ENCODE measurements around the gene RASAL2. TPM values are rescaled to one million over a fixed set of nuclear protein-coding genes. Genes with fewer than 3 reads are reported as not detected.
A peak's percentile ranks its signal among the peaks of the same experiment; 100 is the strongest.

Gene RASAL2
- total and polyA plus RNA-seq, 2 of the 13 experiments (the other 11 are each of a cell fraction or from before 2014, with no cell fraction given): 5.4 to 5.9 TPM

DNA sequence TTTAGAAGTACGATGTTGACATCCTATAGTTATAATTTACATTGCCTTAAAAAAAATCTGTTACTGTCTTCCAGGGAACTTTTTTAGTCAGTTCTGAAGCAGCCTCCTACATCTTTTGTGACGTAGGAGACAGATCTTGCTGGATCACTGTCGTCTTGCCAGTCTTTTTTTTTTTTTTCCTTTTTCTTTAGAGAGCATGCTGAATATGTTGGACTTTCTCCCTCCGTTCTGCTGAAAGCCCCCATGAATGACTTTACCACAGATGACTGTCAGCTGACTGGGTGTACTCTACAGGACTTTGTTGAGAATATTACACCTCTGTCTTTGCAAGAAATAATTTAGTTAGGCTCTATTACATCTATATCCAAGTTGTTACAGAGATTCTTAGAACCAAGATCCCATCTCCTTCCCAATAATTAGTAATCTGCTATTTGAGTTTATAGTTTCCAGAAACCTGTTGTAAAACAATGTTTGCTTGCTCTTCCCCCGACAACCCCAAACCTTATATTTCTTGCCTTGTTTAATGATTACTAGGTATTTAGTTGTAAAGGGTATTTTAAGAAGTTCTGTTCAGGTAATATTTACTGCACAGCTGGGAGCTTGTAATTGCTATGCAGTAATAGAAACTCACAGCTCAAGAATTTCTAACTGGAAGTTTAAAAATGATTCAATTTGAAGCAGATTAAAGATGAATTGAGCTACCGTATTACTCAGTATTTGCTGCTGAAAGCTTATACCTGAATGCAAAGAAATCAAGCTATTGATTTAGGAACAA lies 61.8 kb downstream of the RASAL2 start:
- Histone ChIP-seq H4K20me1 (ENCODE audit: insufficient read depth, low read length) (no peaks in the 10 kb centered on the region), H3K4me1 (ENCODE audit: insufficient read depth, low read length) (peaks cover 9% of the 10 kb centered on the region), H3K4me2 (ENCODE audit: low read depth, low read length) (peak overlapping the region; percentile 45), H3K4me3 (replicated peaks in 1 of 3; ENCODE audit: insufficient read depth in 1 of 3, low read depth in 2 of 3, low read length in 3 of 3) (peak overlapping the region in 1 of 3 experiments; percentile 1; a peak in 1 of 6 replicates), H3K9me3 (ENCODE audit: low read length) (no peaks in the 10 kb centered on the region), H3K36me3 (replicated peaks in 1 of 2; ENCODE audit: control insufficient read depth in 1 of 2, insufficient read depth in 2 of 2, low read length in 2 of 2) (no peaks in the 10 kb centered on the region), H3K27ac (ENCODE audit: extremely low read length, insufficient read depth, low read length) (peak overlapping the region; percentile 48), H3K27me3 (ENCODE audit: control insufficient read depth in 1 of 2, insufficient read depth in 2 of 2, low read length in 2 of 2) (no peaks in the 10 kb centered on the region), H3K9ac (ENCODE audit: insufficient read depth, low read depth, low read length) (no peak overlapping the region), H2AFZ (ENCODE audit: low read length) (no peak overlapping the region), H3K79me2 (ENCODE audit: insufficient read depth, low read length) (no peaks in the 10 kb centered on the region)
- DNase-seq (ENCODE audit: low spot score) (peak; percentile 20), FAIRE-seq (no peak), ATAC-seq (peak; percentile 35; the same call in 1 of the 3 replicates)
- in situ Hi-C loops (cut with HindIII; ENCODE audit: extremely low pct_ligation_motif_present, low pct_unique_long_range_greater_than_20kb): no loop called here
- no TSS peak for BruUV-seq (replicated peaks)
- ChIA-PET POLR2A (no interaction called here), CTCF (ENCODE audit: low intra/inter-chr PET ratio, low total read pairs) (no interaction called here)
- TF ChIP-seq, protein P1, sequence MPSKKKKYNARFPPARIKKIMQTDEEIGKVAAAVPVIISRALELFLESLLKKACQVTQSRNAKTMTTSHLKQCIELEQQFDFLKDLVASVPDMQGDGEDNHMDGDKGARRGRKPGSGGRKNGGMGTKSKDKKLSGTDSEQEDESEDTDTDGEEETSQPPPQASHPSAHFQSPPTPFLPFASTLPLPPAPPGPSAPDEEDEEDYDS (CRISPR knock-in tag; IDR thresholded peaks at IDR 0.05): no peak
- TF ChIP-seq, protein P2, sequence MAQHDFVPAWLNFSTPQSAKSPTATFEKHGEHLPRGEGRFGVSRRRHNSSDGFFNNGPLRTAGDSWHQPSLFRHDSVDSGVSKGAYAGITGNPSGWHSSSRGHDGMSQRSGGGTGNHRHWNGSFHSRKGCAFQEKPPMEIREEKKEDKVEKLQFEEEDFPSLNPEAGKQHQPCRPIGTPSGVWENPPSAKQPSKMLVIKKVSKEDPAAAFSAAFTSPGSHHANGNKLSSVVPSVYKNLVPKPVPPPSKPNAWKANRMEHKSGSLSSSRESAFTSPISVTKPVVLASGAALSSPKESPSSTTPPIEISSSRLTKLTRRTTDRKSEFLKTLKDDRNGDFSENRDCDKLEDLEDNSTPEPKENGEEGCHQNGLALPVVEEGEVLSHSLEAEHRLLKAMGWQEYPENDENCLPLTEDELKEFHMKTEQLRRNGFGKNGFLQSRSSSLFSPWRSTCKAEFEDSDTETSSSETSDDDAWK (CRISPR knock-in tag; IDR thresholded peaks at IDR 0.05): no peak
- no peak for TF ChIP-seq ZSCAN9 (CRISPR knock-in tag; IDR thresholded peaks at IDR 0.05; ENCODE audit: borderline replicate concordance)
- no peak for TF ChIP-seq SRF (IDR thresholded peaks at IDR 0.05; ENCODE audit: low read depth, low read length)
- TF ChIP-seq, protein P3, sequence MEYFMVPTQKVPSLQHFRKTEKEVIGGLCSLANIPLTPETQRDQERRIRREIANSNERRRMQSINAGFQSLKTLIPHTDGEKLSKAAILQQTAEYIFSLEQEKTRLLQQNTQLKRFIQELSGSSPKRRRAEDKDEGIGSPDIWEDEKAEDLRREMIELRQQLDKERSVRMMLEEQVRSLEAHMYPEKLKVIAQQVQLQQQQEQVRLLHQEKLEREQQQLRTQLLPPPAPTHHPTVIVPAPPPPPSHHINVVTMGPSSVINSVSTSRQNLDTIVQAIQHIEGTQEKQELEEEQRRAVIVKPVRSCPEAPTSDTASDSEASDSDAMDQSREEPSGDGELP (IDR thresholded peaks at IDR 0.05; ENCODE audit: borderline replicate concordance, low read depth): peak; percentile 42; the same call in 1 of the 2 replicates
- TF ChIP-seq IRF2 (CRISPR knock-in tag; IDR thresholded peaks at IDR 0.05): no peak
- no peak for TF ChIP-seq RARG (CRISPR knock-in tag; IDR thresholded peaks at IDR 0.05; ENCODE audit: low read depth)
- 48% methylated on average over 6 of the region's 6 CpGs for WGBS (ENCODE audit: low lambda C conversion rate)
- intact Hi-C loops (cut with micrococcal nuclease; ENCODE audit: unreplicated experiment): no loop called here

All from HepG2 (cell line).